Lung (tissue), 12 donors: Measurements from ENCODE around the gene SMARCA2. TPM values are rescaled to one million over a fixed set of nuclear protein-coding genes. Genes with fewer than 3 reads are reported as not detected.

Experiments used
- ATAC-seq: fragments of 200-7000 bp; cut with Tn5 transposase; one replicate; pipeline ENCODE4 v1.9.1; 2020; ENCODE audit warnings: moderate number of reproducible peaks; ENCODE audit not compliant: insufficient read depth, low FRiP score
- DNase-seq, 3 donors: peaks; one replicate each; pipeline ENCODE4 v3.0.0-alpha.2; 2013 to 2017
- H3K27ac ChIP-seq, 2 donors: one replicate each; pipeline ENCODE4 v1.5.1; 2013; ENCODE audit warnings: mild to moderate bottlenecking in 2 of 2, moderate library complexity in 2 of 2, control low read depth in 1 of 2, inconsistent platforms in 1 of 2, low read depth in 1 of 2, low read length in 1 of 2
- H3K27me3 ChIP-seq, 3 donors: one replicate each; pipeline ENCODE4 v1.5.1; 2013; ENCODE audit warnings: low read length in 2 of 3; ENCODE audit not compliant: control insufficient read depth in 3 of 3, insufficient read depth in 3 of 3
- H3K36me3 ChIP-seq, 4 donors: one replicate each; pipeline ENCODE4 v1.5.1; 2013; ENCODE audit warnings: low read length in 4 of 4, mild to moderate bottlenecking in 1 of 4, moderate library complexity in 1 of 4; ENCODE audit not compliant: control insufficient read depth in 4 of 4, insufficient read depth in 4 of 4
- H3K4me1 ChIP-seq, 5 donors: one replicate each; pipeline ENCODE4 v1.5.1; 2013; ENCODE audit warnings: low read length in 5 of 5, mild to moderate bottlenecking in 2 of 5, moderate library complexity in 1 of 5; ENCODE audit not compliant: control insufficient read depth in 5 of 5, insufficient read depth in 5 of 5
- H3K4me3 ChIP-seq: one replicate; pipeline ENCODE4 v1.5.1; 2013; ENCODE audit warnings: mild to moderate bottlenecking, control low read depth, moderate library complexity
- H3K9ac ChIP-seq, 2 donors: one replicate each; pipeline ENCODE4 v1.5.1; 2013; ENCODE audit warnings: low read length in 2 of 2, control low read depth in 1 of 2; ENCODE audit not compliant: insufficient read depth in 1 of 2
- H3K9me3 ChIP-seq, 4 donors: one replicate each; pipeline ENCODE4 v1.5.1; 2013; ENCODE audit warnings: low read length in 3 of 4, mild to moderate bottlenecking in 1 of 4, moderate library complexity in 1 of 4; ENCODE audit not compliant: control insufficient read depth in 4 of 4, insufficient read depth in 3 of 4
- CTCF ChIP-seq: IDR thresholded peaks from 2 replicates; pipeline ENCODE4 v1.5.1; 2012; ENCODE audit warnings: mild to moderate bottlenecking; ENCODE audit errors: control extremely low read depth, extremely low read depth
- WGBS, 2 donors: extraction: QIAGEN DNeasy Blood & Tissue Kit; methylation state at CpG; one replicate each; pipeline ENCODE4 v1.1.7; 2013; 5-methylcytosine and 5-hydroxymethylcytosine counted together
- polyA plus RNA-seq, 2 donors: library from polyadenylated mRNA; stranded (reverse); fragments of 200-250 nt; gene quantifications; one replicate each; pipeline ENCODE4 v1.2.1, GENCODE V29; 2013
- total RNA-seq, 2 donors: library from RNA; depleted of rRNA in 1 of 2; stranded (reverse); fragments of >200 nt in 1 of 2; gene quantifications; one replicate each; pipeline ENCODE4 v1.2.1, GENCODE V29; 2014 to 2021
- donor health status: control.
- donor health status: control.
- donor health status: Bipolar disorder and iron deficiency.
- donor health status: healthy.
- donor health status: DM: yes; HTN: yes; CAD: no.

Gene SMARCA2
- total and polyA plus RNA-seq, 4 donors: 30.0 to 196 (median 80.2) TPM

GRCh38 chr9:2018764-2019558, 3.8 kb downstream of the SMARCA2 start:
- no peak for ATAC-seq
- TF ChIP-seq CTCF: no peak
- 19 to 29% methylated on average over 6 of the region's 6 CpGs for WGBS, 2 donors
- Histone ChIP-seq H3K27ac (peak overlapping the region in 1 of 2 donors; percentile 39), H3K4me3 (peak overlapping the region; percentile 13), H3K9me3 (no peaks in the 10 kb centered on the region), H3K4me1 (peaks cover 5 to 45% (median 19%) of the 10 kb centered on the region in 5 donors), H3K9ac (peak overlapping the region in 1 of 2 donors; percentile 87), H3K27me3 (no peaks in the 10 kb centered on the region), H3K36me3 (no peaks in the 10 kb centered on the region)
- DNase-seq: peak in 2 of 3 donors; percentile 40 to 57

- H3K4me3 ChIP-seq: no peak overlapping the region
- H3K9ac ChIP-seq: no peak overlapping the region
- H3K27me3 ChIP-seq: no peaks in the 10 kb centered on the region
- no peaks in the 10 kb centered on the region for H3K9me3 ChIP-seq
- H3K4me1 ChIP-seq: peaks cover 8 to 43% (median 19%) of the 10 kb centered on the region in 5 donors
- no peaks in the 10 kb centered on the region for H3K36me3 ChIP-seq
- ATAC-seq (no peak), DNase-seq (no peak)
- no peak for TF ChIP-seq CTCF
- 52 to 60% methylated on average over 1 of the region's 1 CpG for WGBS, 2 donors
- no peak overlapping the region for H3K27ac ChIP-seq
These were observed 4.6 kb downstream of the SMARCA2 start for GRCh38 chr9:2019723-2020122.

GRCh38 chr9:2021731-2022130, 6.6 kb downstream of the SMARCA2 start:
- Histone ChIP-seq H3K4me3 (no peak overlapping the region), H3K9me3 (no peaks in the 10 kb centered on the region), H3K27me3 (no peaks in the 10 kb centered on the region), H3K9ac (no peak overlapping the region), H3K36me3 (no peaks in the 10 kb centered on the region), H3K27ac (peak overlapping the region in 1 of 2 donors; percentile 15), H3K4me1 (peaks cover 15 to 44% (median 21%) of the 10 kb centered on the region in 5 donors)
- DNase-seq: no peak
- 69 to 75% methylated on average over 7 of the region's 7 CpGs for WGBS, 2 donors
- ATAC-seq: no peak
- no peak for TF ChIP-seq CTCF
